Transverse colon (tissue), 4 donors: ENCODE data around the gene RPP38.

ENCODE experiments used
- CTCF ChIP-seq, 5 experiments: fragments of 200-600 bp in 3 of 5; fragments of 450-650 bp in 2 of 5; sonication (generic) in 3 of 5; IDR thresholded peaks; 1 replicate in 2 of 5; 2 replicates in 3 of 5; pipeline ENCODE4 v1.5.1; 2016 to 2017; ENCODE audit warnings: antibody characterized with exemption in 5 of 5, inconsistent platforms in 3 of 5, mild to moderate bottlenecking in 2 of 5, moderate library complexity in 1 of 5
- POLR2AphosphoS5 ChIP-seq, 3 donors: sonication (generic); formaldehyde crosslinking; IDR thresholded peaks; one replicate each; pipeline ENCODE4 v1.6.1; 2016; ENCODE audit warnings: antibody characterized with exemption in 3 of 3

- no peak for TF ChIP-seq POLR2AphosphoS5 (IDR thresholded peaks at IDR 0.05)
- peak; percentile 85 to 91 (median 87) for TF ChIP-seq CTCF (IDR thresholded peaks at IDR 0.05)
Observed at GRCh38 chr10:15106352-15107013, 9.3 kb downstream of the RPP38 start.
